HPDE6-E6E7 (cell line): ENCODE results near the gene CAVIN2.
"Not testable (repeated sequence)": the region's sequence is repeated elsewhere in the genome, so short reads cannot be mapped to it uniquely, and the experiment has no call there.

ENCODE experiments used
- DNase-seq: peaks from one replicate; pipeline ENCODE4 v3.0.0; 2011; ENCODE audit warnings: missing footprints; ENCODE audit errors: extremely low spot score

CAVIN2 gene

DNA sequence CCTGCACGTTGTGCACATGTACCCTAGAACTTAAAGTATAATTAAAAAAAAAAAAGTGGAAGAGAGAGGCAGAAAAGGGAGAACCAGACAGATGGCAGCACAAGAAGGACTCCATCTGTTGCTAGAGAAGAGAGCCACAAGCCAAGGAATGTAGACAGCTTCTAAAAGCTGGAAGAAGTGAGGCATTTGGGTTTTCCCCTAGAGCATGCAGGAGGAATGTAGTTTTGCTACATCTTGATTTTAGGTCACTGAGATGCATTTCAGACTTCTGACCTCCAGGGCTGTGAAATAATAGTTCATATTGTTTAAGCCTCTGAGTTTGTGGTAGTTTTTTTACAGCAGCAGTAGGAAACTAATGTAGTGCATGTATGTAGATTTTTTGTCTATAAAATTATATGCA, 46.0 kb downstream of the CAVIN2 start:
- no peak for DNase-seq

DNA sequence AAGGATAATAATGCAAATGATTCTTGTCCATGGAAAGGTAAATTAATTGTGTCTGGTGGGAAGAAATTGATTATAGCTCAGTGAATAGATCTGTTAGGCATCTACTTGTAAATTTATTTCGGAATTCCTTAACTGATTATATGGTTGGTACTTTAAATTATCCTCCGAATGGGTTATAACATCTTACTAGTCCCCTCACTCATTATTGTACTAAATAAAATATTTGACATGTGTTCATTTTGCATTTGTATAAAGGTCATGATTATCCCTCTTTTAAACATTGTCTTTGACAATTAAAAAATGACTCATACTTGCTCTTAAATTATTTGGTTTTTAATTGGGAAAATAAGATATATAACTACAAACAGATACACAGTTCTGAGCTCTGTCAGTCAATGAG, 47.4 kb downstream of the CAVIN2 start:
- no peak for DNase-seq

DNA sequence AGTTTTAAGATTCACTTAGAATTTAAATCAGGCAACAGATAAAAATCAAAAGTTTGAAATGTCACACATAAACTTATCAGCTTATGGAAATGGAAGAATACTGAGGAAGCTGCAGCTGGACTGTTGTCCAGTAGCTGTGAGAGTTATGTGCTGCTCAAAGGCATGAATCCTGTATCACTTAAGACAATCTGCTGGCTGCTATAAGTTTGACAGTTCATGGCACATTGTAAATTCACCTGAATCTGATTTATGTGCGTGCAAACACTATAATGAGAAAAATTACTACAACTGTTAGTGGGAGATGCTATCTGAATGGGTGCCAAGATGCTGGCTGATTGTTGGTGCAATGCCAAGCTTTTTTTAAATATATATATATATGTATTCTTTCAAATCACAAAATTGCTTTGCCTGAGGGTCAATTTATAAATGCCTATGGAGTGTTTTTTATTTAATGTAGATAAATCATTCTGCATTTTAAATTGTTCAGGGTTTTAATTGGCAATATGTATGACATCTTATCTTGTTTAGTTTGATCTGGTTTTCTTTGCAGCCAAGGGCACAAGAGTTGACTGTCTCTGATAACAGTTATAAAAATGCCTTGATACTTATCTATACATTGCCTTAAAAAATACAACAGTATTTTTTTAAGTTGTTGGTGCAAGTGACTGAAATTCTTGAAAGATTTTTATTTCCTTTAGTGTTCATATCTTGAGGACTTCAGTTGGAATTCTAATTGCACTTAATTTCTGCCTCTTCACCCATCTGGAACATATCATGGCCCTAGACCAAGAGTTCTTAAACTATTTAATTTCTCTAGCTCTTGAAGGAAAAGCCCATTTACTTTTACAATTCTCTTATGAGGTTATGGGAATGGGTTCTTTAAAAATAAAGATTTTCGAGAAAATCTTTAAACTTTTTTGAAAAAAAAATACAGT, 48.7 kb downstream of the CAVIN2 start:
- no peak for DNase-seq

DNA sequence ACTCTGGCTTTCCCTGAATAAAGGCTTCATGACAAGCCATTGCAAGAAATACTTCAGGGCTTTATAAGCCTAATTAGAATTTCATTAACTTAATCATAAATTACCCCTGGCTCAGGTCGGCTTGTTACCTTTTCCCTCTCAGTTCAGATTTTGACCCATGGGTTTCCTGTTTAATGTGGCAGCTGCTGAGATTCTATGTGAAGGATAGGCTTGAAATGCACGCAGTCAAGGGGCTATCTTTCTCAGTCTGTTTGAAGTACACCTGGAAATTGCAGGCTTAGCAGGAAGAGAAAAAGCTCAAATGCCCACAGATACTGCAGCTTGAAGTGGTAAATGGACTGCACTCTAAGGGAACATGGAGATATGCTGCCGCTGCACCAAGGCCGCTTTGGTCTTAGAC, 49.4 kb downstream of the CAVIN2 start:
- no peak for DNase-seq

DNA sequence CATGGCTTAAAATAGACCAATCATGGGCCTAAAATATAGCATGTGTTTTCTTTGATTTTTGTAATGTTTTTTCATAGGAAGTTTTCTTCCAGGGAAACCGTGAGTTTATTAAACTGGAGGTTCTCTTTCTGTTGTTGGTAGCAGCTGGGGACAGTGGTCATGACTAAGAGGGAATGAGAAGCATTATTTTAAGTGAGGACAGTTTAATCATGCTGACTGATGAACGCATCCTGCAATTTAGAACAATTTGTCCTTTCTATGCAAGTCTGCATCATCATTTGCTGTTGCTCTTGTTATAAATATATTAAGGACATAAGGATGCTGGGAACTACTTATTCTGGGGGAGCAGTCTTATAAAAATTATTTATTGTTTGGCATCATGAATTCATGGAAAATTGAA, 51.2 kb downstream of the CAVIN2 start:
- DNase-seq, result no peak

DNA sequence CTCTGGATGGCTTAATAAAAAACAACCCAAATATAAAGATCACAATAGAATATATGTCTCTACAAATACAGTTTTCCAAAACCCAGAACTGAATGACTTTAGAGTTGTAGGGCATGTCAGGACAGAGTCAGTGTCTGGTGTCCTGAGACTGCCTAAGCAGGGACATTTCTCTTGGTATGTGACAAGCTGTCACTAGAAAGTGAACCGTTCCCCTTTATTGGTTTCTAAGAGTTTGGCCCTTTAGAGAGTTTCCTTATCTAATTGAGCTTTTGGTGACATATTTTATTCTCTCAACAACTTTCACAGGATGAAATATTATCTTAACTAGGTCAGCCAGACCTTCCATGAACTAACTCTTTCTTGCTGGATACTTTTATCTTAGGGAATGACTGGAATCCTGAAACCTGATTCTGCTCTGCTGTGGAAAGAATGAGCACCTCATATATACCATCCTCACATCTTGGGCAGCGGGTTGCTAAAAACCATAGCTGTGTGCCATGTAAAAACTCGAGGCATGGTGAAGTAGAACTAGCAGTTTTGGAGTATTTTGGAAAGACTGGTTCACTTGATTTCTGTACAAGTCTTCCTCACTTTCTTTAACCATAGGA, 54.8 kb downstream of the CAVIN2 start:
- DNase-seq, result no peak

DNA sequence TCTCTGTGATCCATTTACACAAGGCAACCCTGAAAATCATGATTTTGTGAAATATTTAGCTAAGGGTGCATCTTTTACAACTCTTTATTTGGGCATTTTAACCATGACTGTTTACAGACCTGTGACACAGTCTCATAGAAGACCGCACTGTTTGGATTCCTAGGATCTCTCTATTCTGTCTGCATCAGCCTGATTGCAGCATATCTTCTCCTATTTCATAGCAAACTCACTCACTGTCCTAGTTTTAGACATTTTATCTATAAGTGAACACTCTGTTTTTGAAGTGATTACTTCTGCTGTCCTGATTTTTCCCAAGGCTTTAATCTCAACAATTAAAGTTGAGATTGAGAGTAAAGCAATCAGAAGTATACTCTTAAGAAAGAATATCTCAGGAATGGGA, 56.2 kb downstream of the CAVIN2 start:
- no peak for DNase-seq

DNA sequence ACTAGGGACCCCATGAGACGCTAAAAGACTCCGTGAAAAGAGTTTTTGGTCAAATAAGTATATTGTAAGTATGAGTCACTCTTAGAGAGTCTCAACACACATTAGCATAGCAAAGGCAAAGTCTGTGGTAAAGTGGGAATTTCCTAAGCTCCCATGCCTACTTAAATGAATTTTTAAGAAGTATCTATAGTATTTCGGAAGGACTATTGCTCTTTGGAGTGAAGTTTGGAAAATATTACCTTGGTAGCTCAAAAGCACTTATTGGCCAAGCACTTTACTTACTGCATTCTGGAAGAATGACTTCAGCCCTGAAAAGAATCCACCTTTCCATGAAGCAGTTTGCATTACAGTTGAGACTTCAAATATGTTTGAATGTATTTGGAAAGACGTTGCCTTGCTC, 57.1 kb downstream of the CAVIN2 start:
- DNase-seq, result no peak

DNA sequence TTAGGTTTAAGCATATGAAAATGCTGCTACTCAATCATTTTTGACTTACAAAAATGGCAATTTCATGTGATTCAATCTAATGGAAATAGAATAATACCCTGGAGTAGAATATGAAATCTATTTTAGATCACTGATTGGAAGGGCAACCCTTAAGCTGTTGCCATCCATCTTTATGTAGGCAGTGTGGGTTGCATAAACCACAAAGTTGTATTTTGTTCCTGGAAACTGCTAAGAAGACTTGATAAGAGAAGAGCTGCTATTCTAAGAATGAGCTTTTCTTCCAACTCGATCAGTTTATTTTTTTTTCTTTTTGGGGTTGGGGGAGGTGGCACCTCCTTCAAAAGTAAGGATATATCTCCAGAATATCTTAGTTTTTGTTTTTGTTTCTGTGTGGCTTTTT, 60.2 kb downstream of the CAVIN2 start:
- DNase-seq, result no peak

DNA sequence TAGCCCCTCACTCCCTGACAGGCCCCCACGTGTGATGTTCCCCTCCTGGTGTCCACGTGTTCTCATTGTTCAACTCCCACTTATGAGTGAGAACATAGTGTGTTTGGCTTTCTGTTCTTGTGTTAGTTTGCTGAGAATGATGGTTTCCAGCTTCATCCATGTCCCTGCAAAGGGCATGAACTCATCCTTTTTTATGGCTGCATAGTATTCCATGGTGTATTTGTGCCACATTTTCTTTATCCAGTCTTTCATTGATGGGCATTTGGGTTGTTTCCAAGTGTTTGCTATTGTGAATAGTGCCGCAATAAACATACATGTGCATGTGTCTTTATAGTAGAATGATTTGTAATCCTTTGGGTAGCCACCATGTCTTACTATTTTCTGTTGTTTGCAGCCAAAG, 61.2 kb downstream of the CAVIN2 start:
- not testable (repeated sequence) for DNase-seq
